Lower leg skin (tissue), 3 donors: ENCODE measurements around the gene PAFAH1B1.

ENCODE experiments used
- POLR2A ChIP-seq, 2 donors: fragments of 450-650 bp; IDR thresholded peaks; one replicate each; pipeline ENCODE4 v1.6.1; 2016 to 2017; ENCODE audit warnings: antibody characterized with exemption in 2 of 2, mild to moderate bottlenecking in 1 of 2, moderate library complexity in 1 of 2
- TF ChIP-seq, protein P1 (sequence below), 3 donors: fragments of 450-650 bp; IDR thresholded peaks; one replicate each; pipeline ENCODE4 v1.5.1; 2016; ENCODE audit warnings: antibody characterized with exemption in 3 of 3, mild to moderate bottlenecking in 3 of 3, moderate library complexity in 2 of 3

DNA sequence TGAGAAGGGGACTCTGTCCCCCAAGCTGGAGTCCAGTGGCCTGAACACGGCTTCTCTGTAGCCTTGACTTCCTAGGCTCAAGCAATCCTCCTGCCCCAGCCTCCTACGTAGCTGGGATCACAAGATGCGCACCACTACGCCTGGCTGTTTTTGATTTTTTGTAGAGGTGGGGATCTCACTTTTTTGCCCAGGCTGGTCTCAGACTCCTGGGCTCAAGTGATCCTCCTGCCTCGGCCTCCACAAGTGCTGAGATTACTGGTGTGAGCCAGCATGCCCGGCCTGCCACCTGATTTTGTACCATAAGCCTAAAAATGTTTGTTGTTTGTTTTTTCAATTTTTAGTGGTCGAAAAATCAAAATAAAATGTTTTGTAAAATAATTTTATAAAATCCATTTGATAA, 19.2 kb downstream of the PAFAH1B1 start:
- TF ChIP-seq, protein P1, sequence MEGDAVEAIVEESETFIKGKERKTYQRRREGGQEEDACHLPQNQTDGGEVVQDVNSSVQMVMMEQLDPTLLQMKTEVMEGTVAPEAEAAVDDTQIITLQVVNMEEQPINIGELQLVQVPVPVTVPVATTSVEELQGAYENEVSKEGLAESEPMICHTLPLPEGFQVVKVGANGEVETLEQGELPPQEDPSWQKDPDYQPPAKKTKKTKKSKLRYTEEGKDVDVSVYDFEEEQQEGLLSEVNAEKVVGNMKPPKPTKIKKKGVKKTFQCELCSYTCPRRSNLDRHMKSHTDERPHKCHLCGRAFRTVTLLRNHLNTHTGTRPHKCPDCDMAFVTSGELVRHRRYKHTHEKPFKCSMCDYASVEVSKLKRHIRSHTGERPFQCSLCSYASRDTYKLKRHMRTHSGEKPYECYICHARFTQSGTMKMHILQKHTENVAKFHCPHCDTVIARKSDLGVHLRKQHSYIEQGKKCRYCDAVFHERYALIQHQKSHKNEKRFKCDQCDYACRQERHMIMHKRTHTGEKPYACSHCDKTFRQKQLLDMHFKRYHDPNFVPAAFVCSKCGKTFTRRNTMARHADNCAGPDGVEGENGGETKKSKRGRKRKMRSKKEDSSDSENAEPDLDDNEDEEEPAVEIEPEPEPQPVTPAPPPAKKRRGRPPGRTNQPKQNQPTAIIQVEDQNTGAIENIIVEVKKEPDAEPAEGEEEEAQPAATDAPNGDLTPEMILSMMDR (IDR thresholded peaks at IDR 0.05), result no peak
- no peak for TF ChIP-seq POLR2A (IDR thresholded peaks at IDR 0.05)
